HepG2 (cell line): ENCODE data around the gene ANKRD6. TPM values are rescaled to one million over a fixed set of nuclear protein-coding genes. Genes with fewer than 3 reads are reported as not detected.

Experiments
- ATAC-seq: fragments of 200-7000 bp; cut with Tn5 transposase; 3 replicates; pipeline ENCODE4 v1.9.1; 2020; ENCODE audit warnings: mild to moderate bottlenecking, moderate library complexity
- BruUV-seq: library from RNA; stranded (reverse); fragments of 400-500 nt; replicated peaks from 2 replicates; lab custom pipeline; 2021; lab: Mats Ljungman, UMichigan
- CTCF ChIA-PET: fragments of 300-600 bp; formaldehyde crosslinking; extraction: SDS; loops from one replicate; lab custom pipeline; 2021; ENCODE audit warnings: low total read pairs, inconsistent platforms, low intra/inter-chr PET ratio; lab: Yijun Ruan, JAX
- POLR2A ChIA-PET: fragments of 350-600 bp; sonication (Branson Sonifier 250); formaldehyde crosslinking; loops from one replicate; lab custom pipeline; 2020; ENCODE audit warnings: antibody characterized with exemption, inconsistent platforms; lab: Yijun Ruan, JAX
- DNase-seq: peaks from one replicate; pipeline ENCODE4 v3.0.0-alpha.2; 2015; ENCODE audit warnings: low spot score
- FAIRE-seq: peaks from 3 replicates; lab custom pipeline; 2011; peaks lifted over from hg19 to GRCh38; lab: Jason Lieb, UNC
- H2AFZ ChIP-seq: one replicate; pipeline ENCODE4 v1.6.1; 2011; ENCODE audit warnings: low read length, inconsistent platforms
- H3K27ac ChIP-seq: fragments of 300-600 bp; 3 replicates; pipeline ENCODE4 v1.8.0; 2011; ENCODE audit warnings: mixed run types, mild to moderate bottlenecking, mixed read lengths, low read length, inconsistent platforms; ENCODE audit not compliant: insufficient read depth; ENCODE audit errors: extremely low read length
- H3K27me3 ChIP-seq, 2 experiments: fragments of 200-600 bp in 1 of 2; 2 replicates in 1 of 2; 3 replicates in 1 of 2; pipeline versions ENCODE4 v1.6.0 to v1.8.0; 2011; ENCODE audit warnings: low read length in 2 of 2, mild to moderate bottlenecking in 2 of 2, moderate library complexity in 2 of 2, inconsistent platforms in 1 of 2; ENCODE audit not compliant: insufficient read depth in 2 of 2, control insufficient read depth in 1 of 2
- H3K36me3 ChIP-seq, 2 experiments: fragments of 200-600 bp in 1 of 2; replicated peaks in 1 of 2; 2 replicates in 1 of 2; 3 replicates in 1 of 2; pipeline versions ENCODE4 v1.5.1 to v1.8.0; 2011; ENCODE audit warnings: low read length in 2 of 2, inconsistent platforms in 1 of 2; ENCODE audit not compliant: insufficient read depth in 2 of 2, control insufficient read depth in 1 of 2
- H3K4me1 ChIP-seq: 2 replicates; pipeline ENCODE4 v1.5.1; 2012; ENCODE audit warnings: low read length, inconsistent platforms; ENCODE audit not compliant: insufficient read depth
- H3K4me2 ChIP-seq: 2 replicates; pipeline ENCODE4 v1.6.0; 2011; ENCODE audit warnings: low read depth, low read length, inconsistent platforms
- H3K4me3 ChIP-seq, 3 experiments: fragments of 200-600 bp in 1 of 3; sonication (generic), shearing (Covaris generic) in 1 of 3; replicated peaks in 1 of 3; 2 replicates each; pipeline ENCODE4 v1.5.1; 2011 to 2016; ENCODE audit warnings: low read length in 3 of 3, inconsistent platforms in 2 of 3, low read depth in 2 of 3, mild to moderate bottlenecking in 2 of 3, control low read depth in 1 of 3, mixed read lengths in 1 of 3; ENCODE audit not compliant: insufficient read depth in 1 of 3
- H3K79me2 ChIP-seq: one replicate; pipeline ENCODE4 v1.6.1; 2011; ENCODE audit warnings: low read length, inconsistent platforms; ENCODE audit not compliant: insufficient read depth
- H3K9ac ChIP-seq: 2 replicates; pipeline ENCODE4 v1.6.0; 2011; ENCODE audit warnings: mild to moderate bottlenecking, low read depth, low read length, inconsistent platforms; ENCODE audit not compliant: insufficient read depth
- H3K9me3 ChIP-seq: 2 replicates; pipeline ENCODE4 v1.5.1; 2012; ENCODE audit warnings: mild to moderate bottlenecking, low read length
- H4K20me1 ChIP-seq: 2 replicates; pipeline ENCODE4 v1.6.0; 2011; ENCODE audit warnings: inconsistent platforms, mild to moderate bottlenecking, low read length, moderate library complexity; ENCODE audit not compliant: insufficient read depth
- ATF5 ChIP-seq: sonication (generic); formaldehyde crosslinking; IDR thresholded peaks from 2 replicates; pipeline ENCODE4 v1.4.0; 2020; ENCODE audit warnings: mild to moderate bottlenecking, low read depth, missing genetic modification reagents
- EED ChIP-seq: sonication (generic); formaldehyde crosslinking; IDR thresholded peaks from 2 replicates; pipeline ENCODE4 v1.5.0; 2020; ENCODE audit warnings: mild to moderate bottlenecking, missing genetic modification reagents
- GRHL1 ChIP-seq: sonication (generic); formaldehyde crosslinking; conservative IDR thresholded peaks from 2 replicates; pipeline ENCODE4 v1.8.0; 2022; ENCODE audit warnings: missing genetic modification reagents
- HDAC6 ChIP-seq: fragments of 200-600 bp; sonication (generic); IDR thresholded peaks from 2 replicates; pipeline ENCODE4 v1.7.0; 2017; ENCODE audit warnings: mild to moderate bottlenecking, antibody characterized with exemption, low read length, low read depth
- NR1H2 ChIP-seq: sonication (generic); formaldehyde crosslinking; IDR thresholded peaks from 2 replicates; pipeline ENCODE4 v1.8.1; 2022; ENCODE audit warnings: low read depth, missing genetic modification reagents, borderline replicate concordance
- PLSCR1 ChIP-seq: sonication (generic); formaldehyde crosslinking; IDR thresholded peaks from 2 replicates; pipeline ENCODE4 v1.5.0; 2020; ENCODE audit warnings: missing genetic modification reagents, mild to moderate bottlenecking, borderline replicate concordance
- TP53 ChIP-seq: sonication (generic); formaldehyde crosslinking; conservative IDR thresholded peaks from 2 replicates; pipeline ENCODE4 v1.4.0; 2020; ENCODE audit warnings: missing genetic modification reagents
- ZBTB34 ChIP-seq: sonication (generic); formaldehyde crosslinking; IDR thresholded peaks from 2 replicates; pipeline ENCODE4 v1.8.0; 2022; ENCODE audit warnings: mild to moderate bottlenecking, missing genetic modification reagents
- WGBS: methylation state at CpG from one replicate; pipeline ENCODE4 v1.1.6; 2017; ENCODE audit warnings: low lambda C conversion rate; 5-methylcytosine and 5-hydroxymethylcytosine counted together
- in situ Hi-C: cut with HindIII; loops from 2 replicates; pipeline ENCODE4 v1.10.0; 2017; ENCODE audit warnings: low pct_unique_long_range_greater_than_20kb; ENCODE audit not compliant: extremely low pct_ligation_motif_present
- intact Hi-C: fragments of 100-400 bp; cut with micrococcal nuclease; formaldehyde crosslinking; loops from one replicate; pipeline ENCODE4 v1.10.0; 2022; ENCODE audit not compliant: unreplicated experiment
- polyA plus RNA-seq, 8 experiments: library from polyadenylated mRNA; depleted of rRNA in 3 of 8; stranded (reverse) in 7 of 8; unstranded in 1 of 8; fragments of >200 nt; fragmentation: Illumina TruSeq in 4 of 8; extraction: Trizol in 4 of 8; gene quantifications; 2 replicates each; pipeline versions ENCODE4 v1.2.1 to v1.2.3, GENCODE V29; 2011 to 2016; ENCODE audit warnings: low read depth in 4 of 8, missing spikeins in 1 of 8, mixed read lengths in 1 of 8; ENCODE audit not compliant: insufficient read depth in 1 of 8
- total RNA-seq, 5 experiments: library from RNA; depleted of rRNA; stranded (reverse); fragments of >200 nt; fragmentation: Illumina TruSeq; extraction: Trizol; gene quantifications; 2 replicates each; pipeline ENCODE4 v1.2.3, GENCODE V29; 2016; ENCODE audit warnings: low read depth in 1 of 5

ANKRD6 gene
- total and polyA plus RNA-seq, 2 of the 13 experiments (the other 11 are each of a cell fraction or from before 2014, with no cell fraction given), result 0.18 to 0.36 TPM

GRCh38 chr6:89485320-89485719 lies 52.4 kb downstream of the ANKRD6 start:
- POLR2A ChIA-PET, result no interaction called here
- intact Hi-C loops, result no loop called here
- Histone ChIP-seq H4K20me1 (no peaks in the 10 kb centered on the region), H3K27me3 (no peaks in the 10 kb centered on the region), H3K4me2 (no peak overlapping the region)
- no peak for ATAC-seq
- TF ChIP-seq NR1H2 (no peak), EED (CRISPR knock-in tag) (no peak), TP53 (CRISPR knock-in tag) (no peak), ATF5 (CRISPR knock-in tag) (no peak), HDAC6 (no peak), PLSCR1 (no peak), GRHL1 (no peak), ZBTB34 (no peak)
- TF ChIP-seq, all 625 proteins: peak for 0
- no TSS peak for BruUV-seq
- H3K4me1 ChIP-seq, result peaks cover 9% of the 10 kb centered on the region; the same call in 1 of the 2 replicates
- no peak overlapping the region for H3K9ac ChIP-seq
- no peaks in the 10 kb centered on the region for H3K36me3 ChIP-seq
- H2AFZ ChIP-seq, result no peak overlapping the region
- no peak overlapping the region for H3K27ac ChIP-seq
- CTCF ChIA-PET, result no interaction called here
- no peaks in the 10 kb centered on the region for H3K79me2 ChIP-seq
- H3K4me3 ChIP-seq, result no peak overlapping the region
- 37% methylated on average over 3 of the region's 3 CpGs for WGBS
- no peak for DNase-seq
- no peak for FAIRE-seq
- in situ Hi-C loops, result no loop called here
- no peaks in the 10 kb centered on the region for H3K9me3 ChIP-seq
